K562 (cell line): ENCODE results near the gene SLC7A9. TPM values are rescaled to one million over a fixed set of nuclear protein-coding genes. Genes with fewer than 3 reads are reported as not detected.

Experiments
- ATAC-seq: fragments of 200-7000 bp; cut with Tn5 transposase; 3 replicates; pipeline ENCODE4 v1.9.1; 2020; ENCODE audit warnings: moderate library complexity
- BruUV-seq: library from RNA; stranded (reverse); fragments of 400-500 nt; replicated peaks from 2 replicates; lab custom pipeline; 2021; lab: Mats Ljungman, UMichigan
- CTCF ChIA-PET: fragments of 300-600 bp; formaldehyde crosslinking; extraction: SDS; loops from one replicate; lab custom pipeline; 2021; ENCODE audit warnings: low intra/inter-chr PET ratio; lab: Yijun Ruan, JAX
- POLR2A ChIA-PET: fragments of 300-600, 350-650 bp; sonication (Branson Sonifier 250); formaldehyde crosslinking; extraction: SDS; loops from one replicate; lab custom pipeline; 2021; ENCODE audit warnings: antibody characterized with exemption, inconsistent platforms; lab: Yijun Ruan, JAX
- DNase-seq, 4 experiments: peaks; one replicate each; pipeline versions ENCODE4 v3.0.0 to v3.0.0-alpha.2; 2011 to 2018; ENCODE audit warnings: low spot score in 3 of 4, mixed read lengths in 3 of 4; ENCODE audit errors: extremely low read depth in 1 of 4
- FAIRE-seq: peaks from 2 replicates; lab custom pipeline; 2011; peaks lifted over from hg19 to GRCh38; lab: Jason Lieb, UNC
- H2AFZ ChIP-seq: 2 replicates; pipeline ENCODE4 v1.6.0; 2011; ENCODE audit warnings: low read depth, low read length, control low read depth, inconsistent platforms
- H3K27ac ChIP-seq: fragments of 200-600 bp; 3 replicates; pipeline ENCODE4 v1.8.0; 2011; ENCODE audit warnings: low read depth, mild to moderate bottlenecking, control low read depth, inconsistent platforms, low read length, moderate library complexity, mixed read lengths; ENCODE audit errors: extremely low read depth
- H3K27me3 ChIP-seq, 2 experiments: fragments of 300-600 bp in 1 of 2; 2 replicates in 1 of 2; 3 replicates in 1 of 2; pipeline versions ENCODE4 v1.6.0 to v1.8.0; 2011; ENCODE audit warnings: inconsistent platforms in 2 of 2, low read length in 2 of 2, mild to moderate bottlenecking in 1 of 2, mixed read lengths in 1 of 2, moderate library complexity in 1 of 2; ENCODE audit not compliant: control insufficient read depth in 2 of 2, insufficient read depth in 2 of 2
- H3K36me3 ChIP-seq: fragments of 300-600 bp; 3 replicates; pipeline ENCODE4 v1.8.0; 2011; ENCODE audit warnings: mild to moderate bottlenecking, low read length, inconsistent platforms; ENCODE audit not compliant: control insufficient read depth, insufficient read depth
- H3K4me1 ChIP-seq, 2 experiments: fragments of 200-600 bp in 1 of 2; replicated peaks in 1 of 2; 2 replicates in 1 of 2; 3 replicates in 1 of 2; pipeline versions ENCODE4 v1.5.1 to v1.8.0; 2011; ENCODE audit warnings: inconsistent platforms in 2 of 2, low read length in 2 of 2, mild to moderate bottlenecking in 1 of 2, mixed read lengths in 1 of 2, moderate library complexity in 1 of 2; ENCODE audit not compliant: control insufficient read depth in 2 of 2, insufficient read depth in 2 of 2
- H3K4me2 ChIP-seq: 2 replicates; pipeline ENCODE4 v1.6.1; 2011; ENCODE audit warnings: low read length, control low read depth, inconsistent platforms, mixed read lengths; ENCODE audit not compliant: insufficient read depth
- H3K4me3 ChIP-seq: fragments of 200-600 bp; sonication (generic), shearing (Covaris generic); 2 replicates; pipeline ENCODE4 v1.5.1; 2016; ENCODE audit warnings: control low read depth, inconsistent platforms
- H3K79me2 ChIP-seq: fragments of 200-600 bp; 3 replicates; pipeline ENCODE4 v1.8.0; 2011; ENCODE audit warnings: low read length, inconsistent platforms; ENCODE audit not compliant: control insufficient read depth, insufficient read depth
- H3K9ac ChIP-seq, 2 experiments: 2 replicates each; pipeline versions ENCODE4 v1.6.0 to v1.6.1; 2011; ENCODE audit warnings: low read depth in 2 of 2, low read length in 2 of 2, control low read depth in 1 of 2, inconsistent platforms in 1 of 2, mild to moderate bottlenecking in 1 of 2, mixed read lengths in 1 of 2; ENCODE audit not compliant: insufficient read depth in 1 of 2
- H3K9me1 ChIP-seq: one replicate; pipeline ENCODE4 v1.6.0; 2011; ENCODE audit warnings: inconsistent platforms, mild to moderate bottlenecking, low read length, moderate library complexity; ENCODE audit not compliant: control insufficient read depth, insufficient read depth
- H3K9me3 ChIP-seq: replicated peaks from 2 replicates; pipeline ENCODE4 v1.5.1; 2011; ENCODE audit warnings: low read depth, low read length, inconsistent platforms; ENCODE audit not compliant: control insufficient read depth, insufficient read depth
- H4K20me1 ChIP-seq: replicated peaks from 2 replicates; pipeline ENCODE4 v1.6.1; 2011; ENCODE audit warnings: low read length, inconsistent platforms, mixed read lengths; ENCODE audit not compliant: control insufficient read depth, insufficient read depth
- BMI1 ChIP-seq: fragments of 150-350 bp; IDR thresholded peaks from 2 replicates; pipeline ENCODE4 v1.6.1; 2014; ENCODE audit warnings: low read length
- DIDO1 ChIP-seq: fragments of 450-650 bp; IDR thresholded peaks from 2 replicates; pipeline ENCODE4 v1.6.1; 2016; ENCODE audit warnings: low read depth, missing biosample characterization, missing genetic modification characterization
- EZH2 ChIP-seq: IDR thresholded peaks from 2 replicates; pipeline ENCODE4 v1.6.1; 2012; ENCODE audit warnings: low read depth, mild to moderate bottlenecking, inconsistent platforms, low read length, borderline replicate concordance
- KDM2B ChIP-seq: fragments of 250-450 bp; sonication (Bioruptor Pico); IDR thresholded peaks from 2 replicates; pipeline ENCODE4 v1.8.0; 2021; ENCODE audit warnings: mild to moderate bottlenecking, moderate library complexity
- SMAD4 ChIP-seq: fragments of 250-450 bp; sonication (Bioruptor Pico); conservative IDR thresholded peaks from 2 replicates; pipeline ENCODE4 v1.8.0; 2021; ENCODE audit warnings: inconsistent platforms, mild to moderate bottlenecking, moderate library complexity
- SRSF1 ChIP-seq: fragments of 200-400 bp; formaldehyde crosslinking; IDR thresholded peaks from 2 replicates; pipeline ENCODE4 v1.6.1; 2017; ENCODE audit warnings: mild to moderate bottlenecking, low read depth, low read length, moderate library complexity
- ZBTB11 ChIP-seq, 3 experiments: fragments of 200-800 bp in 1 of 3; fragments of 250-450 bp in 1 of 3; fragments of 450-650 bp in 1 of 3; sonication (Bioruptor Pico) in 1 of 3; sonication (Bioruptor generic) in 1 of 3; formaldehyde crosslinking in 1 of 3; IDR thresholded peaks; 2 replicates each; pipeline versions ENCODE4 v1.6.1 to v1.8.0; 2016 to 2022; ENCODE audit warnings: mild to moderate bottlenecking in 2 of 3, missing genetic modification characterization in 2 of 3, missing compliant biosample characterization in 1 of 3, moderate library complexity in 1 of 3
- ZNF695 ChIP-seq: fragments of 450-650 bp; formaldehyde crosslinking; IDR thresholded peaks from 2 replicates; pipeline ENCODE4 v1.4.0; 2020; ENCODE audit warnings: mild to moderate bottlenecking, moderate library complexity
- ZNF778 ChIP-seq: fragments of 450-650 bp; formaldehyde crosslinking; IDR thresholded peaks from 2 replicates; pipeline ENCODE4 v1.4.0; 2020; ENCODE audit warnings: mild to moderate bottlenecking, moderate library complexity
- ZNF79 ChIP-seq: fragments of 250-450 bp; sonication (Bioruptor Pico); IDR thresholded peaks from 2 replicates; pipeline ENCODE4 v1.4.0; 2020; ENCODE audit warnings: low read depth, mild to moderate bottlenecking, moderate library complexity
- WGBS: fragments of 100-300 bp; shearing (Covaris generic); methylation state at CpG from one replicate; pipeline ENCODE4 v1.1.6; 2016; ENCODE audit warnings: low coverage, mixed read lengths; ENCODE audit not compliant: insufficient coverage; ENCODE audit errors: missing lambda C conversion rate; 5-methylcytosine and 5-hydroxymethylcytosine counted together
- in situ Hi-C: fragments of 300-500 bp; cut with MboI; formaldehyde crosslinking; loops from 4 replicates; pipeline ENCODE4 v1.15.0; 2018; ENCODE audit warnings: inconsistent platforms, mixed read lengths
- intact Hi-C: fragments of 100-400 bp; cut with micrococcal nuclease; formaldehyde crosslinking; loops from 2 replicates; pipeline ENCODE4 v1.14.2; 2022
- polyA plus RNA-seq, 8 experiments: library from polyadenylated mRNA; depleted of rRNA in 4 of 8; stranded (reverse) in 5 of 8; unstranded in 3 of 8; fragments of >200 nt; fragmentation: Nextera tagmentation in 2 of 8; fragmentation: Illumina TruSeq in 1 of 8; extraction: Ambion mirVana in 2 of 8; extraction: Trizol in 1 of 8; gene quantifications; 2 replicates each; pipeline versions ENCODE4 v1.2.1 to v1.2.3, GENCODE V29; 2011 to 2014; ENCODE audit warnings: inconsistent platforms in 1 of 8, missing spikeins in 1 of 8
- total RNA-seq, 7 experiments: library from RNA; depleted of rRNA in 6 of 7; stranded (reverse); fragments of >200 nt in 6 of 7; fragmentation: Illumina TruSeq in 2 of 7; extraction: Trizol in 2 of 7; gene quantifications; 2 replicates each; pipeline versions ENCODE4 v1.2.1 to v1.2.3, GENCODE V29; 2011 to 2021; ENCODE audit warnings: low replicate concordance in 1 of 7

SLC7A9 gene
- total and polyA plus RNA-seq, 9 of the 15 experiments (the other 6 are each of a cell fraction or from before 2014, with no cell fraction given) = not detected

- Histone ChIP-seq H3K4me2 (no peak overlapping the region), H3K36me3 (no peaks in the 10 kb centered on the region), H3K4me1 (no peaks in the 10 kb centered on the region), H3K9me1 (no peaks in the 10 kb centered on the region), H3K79me2 (no peaks in the 10 kb centered on the region), H3K27ac (no peak overlapping the region), H4K20me1 (no peaks in the 10 kb centered on the region; the same call in 1 of the 2 replicates), H3K27me3 (peaks cover 31 to 55% of the 10 kb centered on the region in 2 experiments), H3K9ac (no peak overlapping the region), H2AFZ (no peak overlapping the region), H3K9me3 (no peaks in the 10 kb centered on the region), H3K4me3 (no peak overlapping the region)
- in situ Hi-C loops (no loop called here), intact Hi-C loops (no loop called here)
- DNase-seq = no peak
- CTCF ChIA-PET = no interaction called here
- POLR2A ChIA-PET = no interaction called here
- no TSS peak for BruUV-seq
- TF ChIP-seq ZNF695 (no peak), SMAD4 (CRISPR knock-in tag) (no peak), ZBTB11 (CRISPR knock-in tag; IDR thresholded peaks at IDR 0.05) (no peak), ZNF79 (CRISPR knock-in tag) (no peak), DIDO1 (tag) (no peak), KDM2B (CRISPR knock-in tag) (no peak), ZNF778 (CRISPR knock-in tag) (no peak), EZH2 (no peak), BMI1 (no peak), SRSF1 (no peak)
- WGBS = 0% methylated on average over 3 of the region's 3 CpGs
- ATAC-seq = no peak
- FAIRE-seq = no peak
These were observed 57.0 kb downstream of the SLC7A9 start for GRCh38 chr19:32812571-32812970.
